ENCODE measurements around the gene OGDH. TPM values are rescaled to one million over a fixed set of nuclear protein-coding genes. Genes with fewer than 3 reads are reported as not detected.

OGDH gene
- total and polyA plus RNA-seq, 10 of the 15 experiments (the other 5 are each of a cell fraction or from before 2014, with no cell fraction given), result 4.1 to 103 (median 48.4) TPM

DNA sequence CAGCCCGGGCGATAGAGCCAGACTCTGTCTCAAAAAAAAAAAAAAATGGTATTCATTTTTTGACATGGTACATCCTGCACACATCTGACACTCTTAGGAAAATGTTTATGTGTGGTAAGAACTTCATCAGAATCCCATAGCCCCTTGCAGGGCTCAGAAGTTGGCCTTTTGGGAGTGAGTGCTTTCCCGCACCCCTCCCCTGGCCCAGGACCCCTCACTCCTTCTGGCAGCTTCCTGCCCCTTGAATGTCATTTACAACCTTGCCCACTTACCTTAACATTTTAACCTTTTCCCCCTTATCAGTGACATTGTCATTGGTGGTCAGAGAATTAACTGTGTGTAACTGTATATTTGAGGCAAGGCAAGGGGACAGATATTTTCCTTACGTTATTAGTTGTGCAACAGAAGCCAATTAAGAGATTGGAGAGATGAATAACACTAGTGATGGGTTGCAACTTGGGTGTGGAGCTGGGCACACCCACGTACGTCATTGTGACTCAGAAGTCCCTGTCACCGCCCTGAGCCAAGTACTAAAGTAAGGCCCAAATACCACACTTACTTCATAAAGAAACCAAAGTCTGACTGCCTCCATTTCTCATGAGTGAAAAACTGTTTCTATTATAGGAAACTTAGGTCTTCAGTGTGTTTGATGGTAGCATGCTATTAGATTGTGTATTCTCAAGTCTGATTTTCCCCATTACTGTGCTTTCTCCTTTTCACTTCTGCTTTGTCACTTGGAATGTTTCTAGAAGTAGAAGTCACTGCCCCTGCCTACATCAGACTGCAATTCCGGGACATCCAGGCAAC is 31.6 kb downstream of the OGDH start (continued):
- TF ChIP-seq ATF2 (IDR thresholded peaks at IDR 0.05; ENCODE audit: low read length) (peak; percentile 95), SP1 (IDR thresholded peaks at IDR 0.05; ENCODE audit: low read depth, low read length) (peak; percentile 29), TARDBP (IDR thresholded peaks at IDR 0.05; ENCODE audit: borderline replicate concordance) (no peak), POLR2A (IDR thresholded peaks at IDR 0.05; ENCODE audit: low read depth, low read length) (no peak; the same call in 1 of the 2 replicates), HDGF (IDR thresholded peaks at IDR 0.05) (no peak), STAT1 (conservative IDR thresholded peaks at IDR 0.05) (no peak), JUNB (IDR thresholded peaks at IDR 0.05) (peak; percentile 89), SRF (IDR thresholded peaks at IDR 0.05; ENCODE audit: low read depth in 2 of 2, low read length in 2 of 2) (no peak), ZNF687 (IDR thresholded peaks at IDR 0.05) (peak; percentile 81), MYC (IDR thresholded peaks at IDR 0.05; ENCODE audit: insufficient read depth, insufficient read length, insufficient replicate concordance, low read length, severe bottlenecking) (no peak), SMAD5 (IDR thresholded peaks at IDR 0.05; ENCODE audit: low read depth) (no peak)
- TF ChIP-seq, protein P1, sequence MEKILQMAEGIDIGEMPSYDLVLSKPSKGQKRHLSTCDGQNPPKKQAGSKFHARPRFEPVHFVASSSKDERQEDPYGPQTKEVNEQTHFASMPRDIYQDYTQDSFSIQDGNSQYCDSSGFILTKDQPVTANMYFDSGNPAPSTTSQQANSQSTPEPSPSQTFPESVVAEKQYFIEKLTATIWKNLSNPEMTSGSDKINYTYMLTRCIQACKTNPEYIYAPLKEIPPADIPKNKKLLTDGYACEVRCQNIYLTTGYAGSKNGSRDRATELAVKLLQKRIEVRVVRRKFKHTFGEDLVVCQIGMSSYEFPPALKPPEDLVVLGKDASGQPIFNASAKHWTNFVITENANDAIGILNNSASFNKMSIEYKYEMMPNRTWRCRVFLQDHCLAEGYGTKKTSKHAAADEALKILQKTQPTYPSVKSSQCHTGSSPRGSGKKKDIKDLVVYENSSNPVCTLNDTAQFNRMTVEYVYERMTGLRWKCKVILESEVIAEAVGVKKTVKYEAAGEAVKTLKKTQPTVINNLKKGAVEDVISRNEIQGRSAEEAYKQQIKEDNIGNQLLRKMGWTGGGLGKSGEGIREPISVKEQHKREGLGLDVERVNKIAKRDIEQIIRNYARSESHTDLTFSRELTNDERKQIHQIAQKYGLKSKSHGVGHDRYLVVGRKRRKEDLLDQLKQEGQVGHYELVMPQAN (conservative IDR thresholded peaks at IDR 0.05), result no peak; the same call in 1 of the 2 replicates
- TF ChIP-seq, protein P2, sequence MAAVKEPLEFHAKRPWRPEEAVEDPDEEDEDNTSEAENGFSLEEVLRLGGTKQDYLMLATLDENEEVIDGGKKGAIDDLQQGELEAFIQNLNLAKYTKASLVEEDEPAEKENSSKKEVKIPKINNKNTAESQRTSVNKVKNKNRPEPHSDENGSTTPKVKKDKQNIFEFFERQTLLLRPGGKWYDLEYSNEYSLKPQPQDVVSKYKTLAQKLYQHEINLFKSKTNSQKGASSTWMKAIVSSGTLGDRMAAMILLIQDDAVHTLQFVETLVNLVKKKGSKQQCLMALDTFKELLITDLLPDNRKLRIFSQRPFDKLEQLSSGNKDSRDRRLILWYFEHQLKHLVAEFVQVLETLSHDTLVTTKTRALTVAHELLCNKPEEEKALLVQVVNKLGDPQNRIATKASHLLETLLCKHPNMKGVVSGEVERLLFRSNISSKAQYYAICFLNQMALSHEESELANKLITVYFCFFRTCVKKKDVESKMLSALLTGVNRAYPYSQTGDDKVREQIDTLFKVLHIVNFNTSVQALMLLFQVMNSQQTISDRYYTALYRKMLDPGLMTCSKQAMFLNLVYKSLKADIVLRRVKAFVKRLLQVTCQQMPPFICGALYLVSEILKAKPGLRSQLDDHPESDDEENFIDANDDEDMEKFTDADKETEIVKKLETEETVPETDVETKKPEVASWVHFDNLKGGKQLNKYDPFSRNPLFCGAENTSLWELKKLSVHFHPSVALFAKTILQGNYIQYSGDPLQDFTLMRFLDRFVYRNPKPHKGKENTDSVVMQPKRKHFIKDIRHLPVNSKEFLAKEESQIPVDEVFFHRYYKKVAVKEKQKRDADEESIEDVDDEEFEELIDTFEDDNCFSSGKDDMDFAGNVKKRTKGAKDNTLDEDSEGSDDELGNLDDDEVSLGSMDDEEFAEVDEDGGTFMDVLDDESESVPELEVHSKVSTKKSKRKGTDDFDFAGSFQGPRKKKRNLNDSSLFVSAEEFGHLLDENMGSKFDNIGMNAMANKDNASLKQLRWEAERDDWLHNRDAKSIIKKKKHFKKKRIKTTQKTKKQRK (IDR thresholded peaks at IDR 0.05; ENCODE audit: low read depth, low read length), result no peak
- TF ChIP-seq, protein P3, sequence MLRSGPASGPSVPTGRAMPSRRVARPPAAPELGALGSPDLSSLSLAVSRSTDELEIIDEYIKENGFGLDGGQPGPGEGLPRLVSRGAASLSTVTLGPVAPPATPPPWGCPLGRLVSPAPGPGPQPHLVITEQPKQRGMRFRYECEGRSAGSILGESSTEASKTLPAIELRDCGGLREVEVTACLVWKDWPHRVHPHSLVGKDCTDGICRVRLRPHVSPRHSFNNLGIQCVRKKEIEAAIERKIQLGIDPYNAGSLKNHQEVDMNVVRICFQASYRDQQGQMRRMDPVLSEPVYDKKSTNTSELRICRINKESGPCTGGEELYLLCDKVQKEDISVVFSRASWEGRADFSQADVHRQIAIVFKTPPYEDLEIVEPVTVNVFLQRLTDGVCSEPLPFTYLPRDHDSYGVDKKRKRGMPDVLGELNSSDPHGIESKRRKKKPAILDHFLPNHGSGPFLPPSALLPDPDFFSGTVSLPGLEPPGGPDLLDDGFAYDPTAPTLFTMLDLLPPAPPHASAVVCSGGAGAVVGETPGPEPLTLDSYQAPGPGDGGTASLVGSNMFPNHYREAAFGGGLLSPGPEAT (IDR thresholded peaks at IDR 0.05; ENCODE audit: low read depth), result peak; percentile 87
